PC-3 (cell line): Measurements from ENCODE around the gene KCNQ1.

Experiments
- EZH2 ChIP-seq: fragments of 300-600 bp; sonication (generic); IDR thresholded peaks from one replicate; pipeline ENCODE4 v1.6.1; 2017; ENCODE audit warnings: antibody characterized with exemption, mild to moderate bottlenecking, low read length; ENCODE audit not compliant: unreplicated experiment
- TF ChIP-seq, protein P1 (sequence below): fragments of 300-600 bp; sonication (generic); conservative IDR thresholded peaks from 2 replicates; pipeline ENCODE4 v1.5.1; 2017; ENCODE audit warnings: antibody characterized with exemption, low read depth, mild to moderate bottlenecking, low read length

DNA sequence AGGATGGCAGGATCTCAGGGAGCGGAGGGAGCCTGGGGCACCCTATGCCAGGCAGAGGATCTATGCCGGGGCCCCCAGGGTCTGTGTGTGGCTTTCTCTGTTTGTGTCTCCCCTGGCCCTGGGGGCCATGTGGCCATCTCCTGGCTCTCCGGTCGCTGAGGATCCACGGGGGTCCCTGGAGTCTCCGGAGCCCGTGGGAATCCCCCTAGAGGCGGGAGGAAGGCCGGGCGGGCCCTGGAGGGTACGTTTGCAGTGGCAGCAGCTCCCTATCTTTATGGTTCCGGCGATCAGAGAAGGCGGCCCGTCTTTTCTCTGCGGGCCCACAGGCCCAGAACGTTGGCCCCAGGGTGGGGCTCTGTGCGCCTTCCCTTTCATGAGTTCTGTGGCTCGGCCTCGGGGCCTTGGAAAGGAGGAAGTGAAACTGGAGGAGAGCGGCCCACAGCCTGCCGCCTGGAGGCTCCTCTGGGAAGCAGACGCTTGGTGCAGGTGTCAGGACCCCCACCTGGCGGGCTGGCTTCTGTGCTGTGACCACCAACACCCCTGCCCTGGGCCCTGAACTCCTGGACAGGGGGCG is 82.1 kb downstream of the KCNQ1 start:
- TF ChIP-seq, protein P1, sequence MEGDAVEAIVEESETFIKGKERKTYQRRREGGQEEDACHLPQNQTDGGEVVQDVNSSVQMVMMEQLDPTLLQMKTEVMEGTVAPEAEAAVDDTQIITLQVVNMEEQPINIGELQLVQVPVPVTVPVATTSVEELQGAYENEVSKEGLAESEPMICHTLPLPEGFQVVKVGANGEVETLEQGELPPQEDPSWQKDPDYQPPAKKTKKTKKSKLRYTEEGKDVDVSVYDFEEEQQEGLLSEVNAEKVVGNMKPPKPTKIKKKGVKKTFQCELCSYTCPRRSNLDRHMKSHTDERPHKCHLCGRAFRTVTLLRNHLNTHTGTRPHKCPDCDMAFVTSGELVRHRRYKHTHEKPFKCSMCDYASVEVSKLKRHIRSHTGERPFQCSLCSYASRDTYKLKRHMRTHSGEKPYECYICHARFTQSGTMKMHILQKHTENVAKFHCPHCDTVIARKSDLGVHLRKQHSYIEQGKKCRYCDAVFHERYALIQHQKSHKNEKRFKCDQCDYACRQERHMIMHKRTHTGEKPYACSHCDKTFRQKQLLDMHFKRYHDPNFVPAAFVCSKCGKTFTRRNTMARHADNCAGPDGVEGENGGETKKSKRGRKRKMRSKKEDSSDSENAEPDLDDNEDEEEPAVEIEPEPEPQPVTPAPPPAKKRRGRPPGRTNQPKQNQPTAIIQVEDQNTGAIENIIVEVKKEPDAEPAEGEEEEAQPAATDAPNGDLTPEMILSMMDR = no peak
- no peak for TF ChIP-seq EZH2
